HG03196 (cell line): Measurements from ENCODE around the gene FAM131B.
"Not testable (repeated sequence)": the region's sequence is repeated elsewhere in the genome, so short reads cannot be mapped to it uniquely, and the experiment has no call there.

Experiments
- ATAC-seq: cut with Tn5 transposase; IDR thresholded peaks from one replicate; pipeline ENCODE4 v1.9.1; 2021; ENCODE audit not compliant: unreplicated experiment

The FAM131B gene

DNA sequence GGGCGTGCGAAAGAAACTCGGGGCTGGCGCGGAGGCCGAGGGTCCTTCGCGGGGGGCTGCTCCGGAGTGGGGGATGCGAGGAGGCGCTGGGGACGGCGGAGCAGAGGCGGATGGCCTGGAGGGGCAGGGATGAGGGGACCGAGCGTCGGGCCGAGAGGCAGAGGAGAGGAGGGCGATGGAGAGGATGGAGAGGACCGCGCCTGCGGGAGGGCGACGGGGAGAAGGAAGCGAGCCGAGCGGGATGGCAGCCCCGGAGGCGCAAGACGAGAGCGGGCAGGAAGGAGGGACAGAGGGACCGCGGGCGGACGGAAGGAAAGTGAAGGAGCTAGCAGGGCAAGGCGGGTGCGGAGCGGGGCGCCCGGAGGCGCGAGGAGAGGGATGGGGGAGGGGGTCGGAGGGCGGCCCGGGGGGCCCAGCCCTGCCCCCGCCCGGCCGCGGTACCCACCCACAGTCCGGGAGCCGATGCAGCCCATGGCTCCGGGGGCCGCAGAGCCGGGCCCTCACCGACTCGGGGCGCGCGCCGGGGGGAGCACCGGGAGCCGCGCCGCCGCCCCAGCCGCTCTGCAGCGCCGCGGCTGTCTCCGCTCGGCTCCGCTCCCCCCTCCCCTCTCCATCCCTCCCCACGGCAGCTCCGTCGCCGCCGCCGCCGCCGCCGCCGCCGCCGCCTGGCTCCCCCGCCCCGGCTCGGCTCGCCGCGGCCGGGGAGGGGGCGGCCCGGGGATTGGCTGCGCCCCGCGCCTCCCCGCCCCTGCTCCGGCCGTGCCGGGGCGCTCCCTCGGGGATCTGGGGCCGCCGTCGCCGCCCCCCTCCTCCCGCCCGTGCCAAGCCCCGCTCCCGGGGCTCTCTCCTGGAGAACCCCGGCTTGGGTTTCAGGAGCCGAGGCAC lies at the start of gene FAM131B:
TSS of gene FAM131B (minus strand) at position 583 of the 885 bp plus-strand sequence. CDS start at position 473, 110 bp downstream.
- no peak for ATAC-seq

DNA sequence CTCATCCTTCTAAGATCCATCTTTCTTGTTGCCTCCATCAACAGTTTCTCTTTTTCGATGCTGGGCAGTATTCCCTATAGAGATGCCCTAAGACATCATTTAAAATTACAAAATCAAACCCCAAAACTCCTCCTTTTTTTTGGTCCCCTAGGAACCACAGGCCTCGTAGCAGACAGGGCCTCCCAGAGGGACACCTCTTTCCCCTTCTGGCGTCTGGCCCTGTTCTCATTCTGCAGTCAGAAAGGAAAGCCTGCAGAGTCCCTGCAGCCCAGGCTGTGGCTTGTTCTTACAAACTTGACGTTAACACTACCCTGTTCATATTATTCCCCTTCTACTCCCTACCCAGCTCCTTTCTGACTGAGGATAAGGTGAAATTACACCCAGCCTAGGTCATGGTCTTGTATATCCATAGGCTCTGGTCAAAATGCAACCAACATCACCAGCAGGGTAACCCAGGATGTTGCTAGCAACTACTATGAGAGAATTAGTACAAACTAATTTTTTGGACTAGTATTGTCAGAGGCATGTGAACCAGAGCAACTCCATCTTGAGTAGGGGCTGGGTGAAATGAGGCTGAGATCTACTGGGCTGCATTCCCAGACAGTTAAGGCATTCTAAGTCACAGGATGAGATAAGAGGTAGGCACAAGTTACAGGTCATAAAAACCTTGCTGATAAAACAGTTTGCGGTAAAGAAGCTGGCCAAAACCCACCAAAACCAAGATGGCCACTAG lies 49.6 kb upstream of the FAM131B start:
- ATAC-seq, result no peak

DNA sequence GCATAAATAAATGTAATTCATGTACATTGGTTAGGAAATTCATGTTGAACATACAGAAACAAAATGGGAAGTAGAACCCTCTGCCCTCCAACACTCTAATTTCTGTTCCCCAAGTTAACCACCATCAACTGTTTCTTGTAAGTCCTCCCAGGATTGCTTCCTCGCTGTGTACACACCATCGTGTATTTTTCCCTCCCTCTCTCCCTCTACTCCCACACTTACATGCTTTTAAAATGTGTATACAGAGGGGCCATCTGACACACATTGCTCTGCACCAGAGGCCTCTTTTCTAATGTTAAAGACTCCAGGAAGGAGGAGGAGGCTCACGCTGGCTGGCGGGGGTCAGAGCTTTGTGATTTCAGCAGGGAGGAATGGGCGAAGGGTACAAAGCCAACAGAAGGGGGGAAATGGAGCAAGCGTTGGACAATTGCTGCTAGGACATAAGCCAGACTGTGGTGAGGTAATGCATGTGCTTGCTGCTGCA lies 48.0 kb upstream of the FAM131B start:
- no peak for ATAC-seq

DNA sequence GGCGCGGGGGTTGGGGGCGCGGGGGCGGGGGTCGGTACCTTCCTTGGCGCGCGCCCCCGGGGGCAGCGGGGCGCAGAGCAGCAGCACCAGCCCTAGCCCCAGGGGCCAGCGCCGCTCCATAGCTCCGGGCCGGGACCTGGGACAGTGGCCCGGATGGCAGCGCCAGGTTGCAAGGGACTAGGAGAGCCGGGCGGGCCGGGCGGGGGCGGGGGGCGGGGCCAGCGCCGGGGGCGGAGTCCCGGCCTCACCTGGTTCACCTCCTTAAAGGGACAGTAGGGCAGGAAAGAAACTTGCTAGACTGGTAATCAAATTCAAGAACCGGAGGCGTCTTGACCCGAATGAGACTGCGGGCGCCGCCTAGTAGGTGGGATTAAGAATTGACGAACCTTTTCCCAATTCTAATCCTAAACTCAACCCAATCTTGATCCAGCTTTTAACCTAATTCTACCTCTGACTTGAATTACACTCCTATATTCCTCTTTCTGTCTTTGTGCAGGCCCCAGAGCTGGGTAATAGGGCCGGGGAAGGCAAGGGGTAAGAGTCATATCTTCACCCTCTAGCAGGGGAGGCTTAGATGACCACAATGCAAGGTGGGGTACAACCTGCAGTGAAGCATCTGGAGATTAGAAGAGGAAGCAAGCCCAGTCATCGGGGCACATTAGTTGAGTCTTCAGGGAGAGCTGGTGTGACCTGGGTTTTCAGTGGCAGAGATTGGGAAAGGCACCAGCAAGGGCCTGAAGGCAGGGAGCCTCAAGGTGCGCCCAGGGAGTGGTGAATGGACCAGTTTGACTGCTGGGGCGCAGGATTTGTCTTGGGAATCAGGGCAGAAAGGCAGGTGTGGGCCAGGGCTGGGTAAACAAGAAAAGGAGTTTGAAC lies 46.4 kb upstream of the FAM131B start, which contains the start of gene EPHA1:
TSS of gene EPHA1 (minus strand) at position 171 of the 876 bp plus-strand sequence. CDS start at position 120, 51 bp downstream.
- ATAC-seq, result no peak

DNA sequence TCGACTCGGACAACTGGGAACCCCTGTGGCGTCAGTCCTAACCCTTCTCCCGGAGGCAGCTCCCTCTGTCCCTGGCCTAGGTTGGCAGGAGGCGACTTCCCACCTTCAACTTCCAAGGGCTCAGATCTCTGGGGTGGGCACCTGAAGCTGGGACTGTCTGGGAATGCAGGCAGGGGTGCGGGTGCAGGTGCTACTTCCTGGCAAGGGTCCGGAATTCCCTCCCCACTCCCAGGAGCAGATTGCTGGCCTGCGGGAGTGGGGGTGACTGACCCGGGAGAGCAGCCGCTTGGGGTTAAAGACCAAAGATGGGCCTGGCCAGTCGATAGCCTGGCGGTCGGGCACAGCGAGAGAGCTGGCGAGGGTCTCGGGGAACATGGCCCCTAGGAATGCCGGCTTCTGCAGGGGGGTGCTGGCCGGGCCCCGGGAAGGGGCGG lies 45.8 kb upstream of the FAM131B start:
- ATAC-seq, result no peak

DNA sequence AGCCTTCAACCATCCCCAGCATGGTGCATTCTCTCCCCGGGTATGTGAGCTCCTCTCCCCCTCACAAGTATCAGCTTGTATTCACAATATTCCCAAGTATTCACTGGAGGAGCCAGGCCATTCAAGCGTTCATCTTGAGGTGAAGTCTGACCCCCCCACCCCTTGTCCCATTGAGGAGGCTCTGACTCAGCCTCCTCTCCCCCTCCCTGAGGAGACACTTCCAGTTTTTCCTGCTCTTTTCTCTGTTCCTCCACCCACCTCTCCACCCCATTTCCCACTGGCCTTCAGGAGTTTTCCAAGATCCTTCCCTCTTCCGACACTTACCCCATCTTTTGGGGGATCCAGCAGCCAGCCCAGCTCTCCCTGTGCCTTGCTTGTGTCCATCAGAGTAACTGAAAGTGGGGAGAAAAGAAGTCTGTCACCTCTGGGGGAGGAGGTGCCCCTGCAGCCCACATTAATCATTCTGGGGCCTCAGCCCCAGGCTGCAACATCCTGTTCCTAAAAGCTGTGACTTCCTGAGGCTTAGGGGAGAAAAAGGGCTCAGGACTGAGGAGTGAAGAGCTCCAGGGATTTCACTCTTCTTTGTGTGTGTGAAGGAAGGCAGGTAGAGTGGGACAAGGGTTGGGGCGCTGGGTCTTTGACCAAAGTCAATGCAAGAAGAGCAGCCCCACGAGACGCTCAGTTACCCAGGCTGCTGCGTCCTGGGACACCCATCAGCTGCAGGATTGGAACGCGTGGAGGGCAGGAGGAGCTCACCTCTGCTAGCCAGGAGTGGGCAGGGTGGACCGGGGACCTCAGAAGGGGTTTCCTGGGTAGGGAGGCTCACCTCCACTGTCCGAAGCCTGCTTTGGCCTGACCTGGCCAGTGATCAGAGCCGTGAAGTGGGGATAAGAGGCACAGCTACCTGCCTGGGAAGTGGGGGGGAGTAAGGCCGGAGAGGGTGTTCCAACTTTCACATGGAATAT lies 45.1 kb upstream of the FAM131B start:
- ATAC-seq, result no peak

DNA sequence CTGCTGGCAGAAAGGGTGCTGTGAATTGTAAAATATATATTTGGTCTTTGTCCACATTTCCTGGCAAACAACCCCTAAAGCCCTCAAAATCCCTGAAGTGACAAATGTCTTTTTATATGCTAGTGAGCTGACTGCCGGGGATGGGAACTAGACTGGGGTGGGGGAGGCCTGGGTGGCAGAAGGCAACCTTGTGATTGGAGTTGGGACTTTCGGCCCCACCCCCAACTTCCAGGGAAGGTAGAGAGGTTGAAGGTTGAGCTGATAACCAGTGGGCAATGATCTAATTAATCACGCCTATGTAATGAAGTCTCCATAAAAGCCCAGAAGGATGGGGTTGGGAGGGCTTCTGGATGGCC lies 43.5 kb upstream of the FAM131B start:
- no peak for ATAC-seq

DNA sequence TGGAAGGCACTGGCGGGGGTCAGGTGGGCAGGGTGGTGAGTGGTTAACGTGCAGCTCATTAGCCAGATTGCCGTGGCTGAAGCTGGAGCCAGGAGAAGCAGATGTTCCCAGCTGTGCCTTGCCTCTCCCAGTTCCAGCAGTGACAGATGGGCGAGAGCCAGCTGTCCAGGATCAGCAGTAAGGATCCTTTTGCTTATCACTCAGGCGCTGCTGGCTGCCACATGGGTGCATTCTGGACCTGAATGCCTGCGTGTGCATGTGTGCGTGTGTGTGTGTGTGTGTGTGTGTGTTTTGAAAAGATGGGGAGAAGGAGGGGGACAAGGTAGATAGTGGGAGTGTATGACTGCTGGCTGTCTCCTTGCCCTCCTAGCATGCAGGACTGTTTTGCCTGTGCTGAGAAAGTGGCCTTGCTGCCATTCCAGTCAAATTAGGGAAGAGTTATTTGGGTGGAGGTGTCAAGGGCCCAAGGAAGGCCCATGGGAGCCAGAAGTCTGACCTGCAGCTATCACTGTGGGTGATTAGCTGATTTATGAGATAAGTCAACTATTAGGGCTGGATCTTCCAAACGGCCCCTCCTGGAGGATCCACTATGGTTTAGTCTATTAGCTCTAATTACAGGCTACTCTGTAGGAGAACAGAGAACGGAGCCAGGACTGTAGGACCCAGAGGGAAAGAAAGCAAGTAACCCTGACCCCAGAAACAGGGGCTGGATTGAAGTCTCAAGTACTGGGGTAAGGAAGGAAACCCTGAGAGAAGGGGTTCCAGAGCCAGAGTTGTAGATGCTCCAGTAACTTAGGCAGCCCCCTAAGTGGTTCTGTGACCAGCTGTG lies 42.9 kb upstream of the FAM131B start:
- no peak for ATAC-seq

DNA sequence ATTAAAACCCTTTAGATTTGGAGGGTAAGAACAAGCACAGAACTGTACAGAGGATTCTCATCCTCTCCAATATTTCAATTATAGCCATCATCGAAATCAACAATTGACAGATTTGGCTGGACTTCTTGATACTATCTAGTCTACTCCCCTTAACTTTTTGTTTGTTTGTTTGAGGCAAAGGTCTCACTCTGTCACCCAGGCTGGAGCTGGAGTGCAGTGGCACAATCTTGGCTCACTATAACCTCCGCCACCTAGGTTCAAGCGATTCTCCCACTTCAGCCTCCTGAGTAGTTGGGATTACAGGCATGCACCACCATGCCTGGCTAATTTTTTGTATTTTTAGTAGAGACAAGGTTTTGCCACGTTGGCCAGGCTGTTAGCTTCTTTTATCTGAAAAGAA lies 39.7 kb upstream of the FAM131B start:
- ATAC-seq, result not testable (repeated sequence)

DNA sequence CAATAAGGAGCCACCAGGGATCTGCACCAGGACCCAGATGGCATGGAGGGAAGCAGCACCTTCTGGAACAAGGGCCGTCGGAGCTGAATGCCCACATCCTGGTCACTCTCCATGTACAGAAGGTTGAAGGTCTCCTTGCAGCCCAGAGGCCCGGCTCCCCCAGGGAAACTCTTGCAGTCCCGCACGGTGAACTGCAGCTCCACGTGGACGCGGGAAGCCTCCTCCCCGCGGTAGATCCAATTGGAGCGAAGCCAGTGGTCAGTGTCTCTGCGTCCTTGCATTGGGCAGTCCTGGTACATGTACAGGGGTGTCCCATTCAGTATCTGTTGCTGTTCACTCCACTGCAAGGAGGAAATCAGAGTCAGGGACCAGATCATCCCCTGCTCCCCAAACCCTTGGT lies 38.8 kb upstream of the FAM131B start:
- no peak for ATAC-seq

DNA sequence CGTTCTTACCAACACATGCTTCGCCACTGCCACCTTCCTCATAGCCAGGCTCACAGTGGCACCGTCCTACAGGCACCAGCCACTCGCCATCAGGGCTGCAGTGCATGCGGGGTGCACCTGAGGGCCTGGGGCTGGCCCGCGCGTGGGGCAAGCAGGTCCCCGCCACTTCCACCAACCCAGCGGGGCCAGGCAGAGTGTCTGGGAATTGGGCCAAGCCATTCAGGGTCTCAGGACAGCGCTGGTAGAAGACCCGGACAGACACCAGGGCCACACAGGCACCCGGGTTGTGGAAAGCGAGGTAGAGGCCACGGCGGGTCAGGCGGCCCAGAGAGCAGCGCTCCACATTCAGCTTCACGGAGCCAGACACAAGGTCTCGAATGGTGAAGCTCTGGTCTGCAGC lies 37.1 kb upstream of the FAM131B start:
- ATAC-seq, result no peak

DNA sequence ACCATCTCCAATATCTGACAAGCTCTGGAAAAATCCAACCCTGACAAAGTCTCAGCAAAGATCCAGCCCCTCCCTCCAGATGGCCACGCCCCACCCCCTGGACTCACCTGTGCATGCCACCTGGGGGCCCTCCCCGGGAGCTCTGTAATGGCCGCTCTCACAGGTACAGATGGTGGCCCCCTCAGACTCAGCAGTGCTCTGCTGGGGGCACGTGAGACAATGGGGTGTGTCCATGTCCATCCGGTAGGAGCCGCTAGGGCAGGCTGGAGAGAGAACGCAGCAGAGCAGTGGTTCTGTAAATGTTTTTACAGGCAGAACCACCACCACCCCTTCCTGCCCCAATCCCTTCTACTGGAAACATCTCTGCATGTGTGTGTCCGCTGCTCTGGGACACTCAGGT lies 36.6 kb upstream of the FAM131B start:
- ATAC-seq, result no peak

DNA sequence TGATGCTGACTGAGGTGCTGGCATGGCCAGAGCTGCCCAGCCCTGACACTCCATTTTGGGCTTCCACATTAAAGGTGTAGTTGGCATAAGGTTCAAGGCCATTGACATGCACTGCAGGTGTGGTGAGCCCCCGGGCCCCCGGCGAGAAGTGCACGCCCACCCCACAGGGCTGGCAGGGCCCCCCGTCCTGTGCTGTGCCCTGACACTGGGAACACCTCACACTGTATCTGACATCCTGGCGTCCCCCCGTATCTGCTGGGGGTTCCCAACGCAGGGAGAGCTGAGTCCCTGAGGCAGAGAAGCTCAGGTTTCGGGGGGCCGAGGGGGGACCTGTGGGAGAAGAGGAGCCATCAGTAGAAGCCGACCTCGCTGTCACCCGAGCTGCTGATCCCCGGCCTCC lies 36.1 kb upstream of the FAM131B start:
- ATAC-seq, result no peak

DNA sequence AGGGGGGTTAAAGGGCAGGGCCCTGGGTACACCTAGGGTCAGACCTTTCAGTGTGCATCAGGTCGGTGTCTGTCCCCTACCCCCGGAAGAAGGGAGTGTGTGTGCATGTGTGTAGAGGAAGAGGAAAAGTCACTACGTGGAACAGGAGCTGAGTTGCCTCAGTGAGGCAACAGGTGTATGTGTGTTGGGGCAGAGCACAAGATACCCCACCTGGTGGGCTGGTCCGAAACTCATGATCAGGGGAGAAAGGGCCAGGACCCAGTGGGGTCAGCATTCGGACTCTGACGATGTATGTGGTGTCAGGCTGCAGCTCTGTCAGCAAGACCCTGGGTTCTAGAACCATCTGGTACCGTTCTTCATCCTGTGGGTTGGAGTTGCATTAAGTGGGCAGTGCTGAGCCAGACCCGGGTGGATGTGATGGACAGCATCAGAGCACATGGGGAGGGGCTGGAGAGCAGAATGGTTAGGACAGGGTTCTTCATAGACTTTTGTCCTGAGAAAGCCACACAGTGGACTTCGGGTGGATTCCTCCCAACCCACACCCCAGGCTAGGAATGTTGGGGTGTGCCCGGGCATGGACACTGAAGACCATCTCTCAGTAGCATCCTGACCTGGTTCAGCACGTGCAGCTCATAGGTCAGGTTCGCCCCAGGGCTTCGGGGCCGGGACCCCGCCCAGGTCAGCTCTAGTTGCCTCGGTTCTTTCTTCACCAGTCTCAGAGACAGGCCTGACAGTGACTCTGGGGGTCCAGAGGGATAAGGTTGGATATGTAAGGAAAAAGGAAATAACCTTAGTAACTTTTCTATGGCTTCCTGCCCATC lies 35.4 kb upstream of the FAM131B start:
- ATAC-seq, result no peak

DNA sequence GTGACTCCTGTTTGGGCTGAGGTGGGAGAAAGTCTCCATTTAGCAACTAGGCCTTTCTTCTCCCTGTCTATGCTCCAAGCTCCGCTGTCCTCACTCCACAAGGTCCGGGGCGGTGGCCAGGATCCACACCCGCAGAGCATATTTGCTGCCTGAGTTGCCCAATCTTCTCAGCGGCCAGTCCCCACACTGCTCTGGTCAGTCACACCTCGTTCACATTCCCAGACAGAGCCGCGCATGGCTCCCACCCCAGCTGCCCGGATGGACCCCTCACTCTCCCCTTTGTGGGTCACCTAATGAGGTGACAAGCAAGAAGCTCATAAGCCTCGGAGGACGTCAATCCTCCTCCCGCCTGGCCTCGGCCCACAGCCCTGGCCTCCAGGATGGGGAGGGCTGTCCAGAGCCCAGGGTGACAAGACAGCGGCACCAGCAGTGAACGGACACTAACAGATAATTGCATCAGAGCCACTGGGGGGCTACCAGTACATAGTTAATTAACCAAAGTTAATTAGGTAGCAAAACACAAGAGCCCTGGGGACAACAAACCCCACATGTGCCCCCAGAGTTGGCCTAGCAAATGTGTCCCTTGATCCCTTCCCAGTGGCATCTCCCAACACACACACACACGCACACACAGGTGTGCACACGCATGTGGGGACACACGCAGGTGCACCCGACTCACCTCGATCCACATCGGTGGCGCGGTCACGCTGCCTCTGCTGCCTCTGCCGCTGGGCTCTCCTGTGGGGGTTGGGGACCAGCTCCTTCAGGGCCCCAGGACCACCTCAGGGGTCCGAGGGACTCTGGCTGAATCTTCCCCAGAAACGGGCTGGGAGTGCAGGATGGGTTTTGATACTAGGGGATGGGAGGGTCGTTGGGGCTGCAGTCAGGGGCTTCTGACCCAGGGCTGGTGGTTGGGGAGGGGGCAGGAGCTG lies 34.4 kb upstream of the FAM131B start:
- ATAC-seq, result no peak

DNA sequence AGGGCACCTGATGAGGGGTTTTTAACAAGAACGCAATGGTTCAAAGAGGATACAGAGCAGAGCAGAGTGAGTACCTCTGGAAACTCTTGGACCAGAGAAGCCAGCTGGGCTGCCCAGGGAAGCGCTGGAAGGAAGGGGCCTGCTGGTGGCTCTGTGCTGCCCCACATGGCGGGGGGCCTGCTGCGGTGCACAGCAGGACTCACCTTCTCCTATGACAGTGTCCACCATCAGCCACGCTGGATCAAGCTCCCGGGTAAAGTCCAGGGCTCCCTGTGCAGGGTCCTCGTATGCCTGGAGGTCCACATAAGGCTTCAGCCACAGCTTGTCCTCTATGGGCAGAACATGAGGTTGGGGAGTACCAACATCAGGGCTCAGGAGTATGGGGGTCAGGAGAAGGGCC lies 33.7 kb upstream of the FAM131B start:
- ATAC-seq, result no peak
